Measurements from ENCODE around the gene GATA3. TPM values are rescaled to one million over a fixed set of nuclear protein-coding genes. Genes with fewer than 3 reads are reported as not detected.
A peak's percentile ranks its signal among the peaks of the same experiment; 100 is the strongest.

Gene GATA3
- total and polyA plus RNA-seq, 3 donors from 2014 or later, result 0.31 to 1.9 (median 0.50) TPM

DNA sequence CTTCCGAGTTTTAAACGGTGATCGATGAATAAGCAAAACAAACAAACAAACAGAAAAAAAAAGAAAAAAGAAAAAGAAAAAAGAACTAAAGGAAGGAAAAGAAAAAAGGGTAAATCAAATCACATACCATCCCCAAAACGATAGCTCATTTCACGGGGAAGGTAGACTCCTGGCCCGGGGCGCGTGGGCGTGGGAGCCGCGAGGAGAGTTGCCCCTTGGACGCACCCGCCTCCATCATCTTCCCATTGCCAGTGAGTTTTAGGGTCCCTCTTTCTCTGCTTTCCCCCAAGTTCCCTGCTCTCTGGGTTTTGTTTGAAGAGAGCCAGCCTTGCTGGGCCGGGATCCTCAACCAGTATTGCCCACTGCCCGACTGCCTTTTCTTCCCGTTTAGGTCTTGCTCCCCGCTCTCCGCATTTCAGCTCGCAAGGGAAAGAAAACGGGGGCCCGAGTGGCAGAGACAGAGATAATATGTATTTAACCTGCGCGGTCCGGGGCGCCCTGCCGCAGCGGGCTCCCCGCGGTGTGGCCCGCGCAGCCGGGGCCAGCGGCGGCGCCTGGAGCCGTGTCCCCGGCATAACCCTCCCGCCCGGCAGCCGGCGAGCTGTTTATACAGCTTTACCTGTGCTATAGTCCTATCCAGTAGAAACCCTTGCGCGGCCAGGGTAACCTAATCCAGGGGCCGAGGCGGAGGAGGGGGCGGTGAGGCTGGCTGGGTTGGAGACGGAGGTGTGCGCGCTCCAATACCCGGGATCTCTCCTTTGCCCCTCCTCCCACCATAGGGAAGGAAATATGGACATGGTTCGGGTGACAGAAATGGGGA, 5.2 kb upstream of the GATA3 start:
- TF ChIP-seq, protein P1, sequence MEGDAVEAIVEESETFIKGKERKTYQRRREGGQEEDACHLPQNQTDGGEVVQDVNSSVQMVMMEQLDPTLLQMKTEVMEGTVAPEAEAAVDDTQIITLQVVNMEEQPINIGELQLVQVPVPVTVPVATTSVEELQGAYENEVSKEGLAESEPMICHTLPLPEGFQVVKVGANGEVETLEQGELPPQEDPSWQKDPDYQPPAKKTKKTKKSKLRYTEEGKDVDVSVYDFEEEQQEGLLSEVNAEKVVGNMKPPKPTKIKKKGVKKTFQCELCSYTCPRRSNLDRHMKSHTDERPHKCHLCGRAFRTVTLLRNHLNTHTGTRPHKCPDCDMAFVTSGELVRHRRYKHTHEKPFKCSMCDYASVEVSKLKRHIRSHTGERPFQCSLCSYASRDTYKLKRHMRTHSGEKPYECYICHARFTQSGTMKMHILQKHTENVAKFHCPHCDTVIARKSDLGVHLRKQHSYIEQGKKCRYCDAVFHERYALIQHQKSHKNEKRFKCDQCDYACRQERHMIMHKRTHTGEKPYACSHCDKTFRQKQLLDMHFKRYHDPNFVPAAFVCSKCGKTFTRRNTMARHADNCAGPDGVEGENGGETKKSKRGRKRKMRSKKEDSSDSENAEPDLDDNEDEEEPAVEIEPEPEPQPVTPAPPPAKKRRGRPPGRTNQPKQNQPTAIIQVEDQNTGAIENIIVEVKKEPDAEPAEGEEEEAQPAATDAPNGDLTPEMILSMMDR (IDR thresholded peaks at IDR 0.05), result no peak
- no peak for TF ChIP-seq POLR2A (IDR thresholded peaks at IDR 0.05)
- Histone ChIP-seq H3K4me1 (peaks cover 31% of the 10 kb centered on the region), H3K27ac (no peak overlapping the region), H3K4me3 (peak overlapping the region in 1 of 2 donors; percentile 17), H3K9me3 (no peaks in the 10 kb centered on the region), H3K36me3 (ENCODE audit: low read depth, missing control alignments) (no peaks in the 10 kb centered on the region), H3K27me3 (peaks cover 2% of the 10 kb centered on the region)
- intact Hi-C loops (cut with DNase I; ENCODE audit: low total_unique reads), result loop anchor here (10.0 kb wide), 1 partner anchor 1184 kb away; no protein-coding TSS in a partner anchor
- 3 to 7% methylated on average over 47 to 51 of the region's 51 CpGs for WGBS, 2 donors
- DNase-seq, result no peak

DNA sequence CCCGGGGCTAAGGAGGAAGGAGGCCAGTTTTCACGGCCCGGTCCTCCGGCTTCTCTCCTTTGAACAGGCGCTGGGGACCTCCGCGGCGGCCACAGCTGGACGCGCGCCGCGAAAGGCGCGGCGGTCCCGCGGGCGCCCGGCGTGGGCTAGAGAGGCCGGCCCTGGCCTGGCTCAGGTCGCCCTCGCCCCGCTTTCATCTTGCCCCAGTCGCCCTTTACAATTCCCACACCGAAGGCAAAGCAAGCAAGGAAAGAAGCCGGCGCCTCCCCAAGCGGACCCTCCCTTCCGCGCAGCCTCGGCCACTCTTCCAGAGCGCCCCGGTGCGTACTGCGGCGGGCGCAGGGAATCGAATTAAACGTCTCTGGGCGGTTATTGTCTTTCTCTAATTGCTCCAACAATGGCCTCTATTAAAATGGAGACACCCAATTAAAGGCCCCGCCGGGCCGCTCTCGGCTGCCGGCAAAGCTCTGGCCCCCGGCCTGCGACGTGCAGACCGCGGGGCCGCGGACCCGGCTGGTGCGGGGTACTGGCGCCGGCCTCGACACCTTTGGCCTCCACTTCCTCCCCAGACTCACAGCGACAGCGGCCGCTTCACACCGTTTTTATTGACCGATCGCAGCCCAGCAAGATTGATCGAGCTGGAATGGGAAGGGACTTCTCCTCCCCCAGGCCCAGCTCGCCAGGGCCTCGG, 4.5 kb upstream of the GATA3 start:
- no peak for DNase-seq
- Histone ChIP-seq H3K4me1 (peaks cover 33% of the 10 kb centered on the region), H3K9me3 (no peaks in the 10 kb centered on the region), H3K36me3 (ENCODE audit: low read depth, missing control alignments) (no peaks in the 10 kb centered on the region), H3K4me3 (peak overlapping the region; percentile 17 to 24), H3K27ac (no peak overlapping the region), H3K27me3 (peaks cover 2% of the 10 kb centered on the region)
- intact Hi-C loops (cut with DNase I; ENCODE audit: low total_unique reads), result loop anchor here (10.0 kb wide), 1 partner anchor 1185 kb away; no protein-coding TSS in a partner anchor
- no peak for TF ChIP-seq POLR2A (IDR thresholded peaks at IDR 0.05)
- TF ChIP-seq, protein P1 (IDR thresholded peaks at IDR 0.05), result no peak
- WGBS, 2 donors, result 2% methylated on average over 44 to 66 of the region's 68 CpGs

DNA sequence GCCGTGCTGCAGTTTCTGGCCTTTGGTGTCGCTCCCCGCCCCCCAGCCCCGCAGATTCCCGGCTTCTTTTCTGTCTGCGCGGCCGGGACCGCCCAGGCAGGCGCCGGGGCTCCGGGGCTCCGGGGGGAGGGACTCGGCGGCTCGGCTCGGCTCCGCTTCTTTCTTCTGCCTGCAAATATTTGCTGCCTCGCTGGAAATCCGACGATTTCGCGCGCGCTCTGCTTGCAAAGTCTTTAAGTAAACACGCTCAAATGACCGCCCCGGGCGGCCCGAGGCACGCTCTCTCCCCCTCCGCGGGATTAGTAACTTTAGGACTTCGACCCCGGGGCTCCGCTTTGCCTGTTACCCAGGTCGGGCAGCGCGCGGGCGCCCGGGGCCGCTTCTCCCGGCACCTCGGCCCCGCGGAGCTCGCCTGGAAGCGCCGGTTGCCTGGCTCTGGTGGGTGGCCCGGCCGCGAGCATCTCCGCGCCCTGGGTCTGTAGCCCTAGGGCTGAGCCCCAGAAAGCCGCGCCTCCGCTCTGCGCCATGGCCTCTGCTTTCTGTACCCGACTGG, 3.9 kb upstream of the GATA3 start:
- peaks cover 27% of the 10 kb centered on the region for H3K4me1 ChIP-seq
- DNase-seq, result no peak
- H3K9me3 ChIP-seq, result no peaks in the 10 kb centered on the region
- intact Hi-C loops (cut with DNase I; ENCODE audit: low total_unique reads), result no loop called here
- WGBS, 2 donors, result 0 to 3% methylated on average over 29 to 56 of the region's 60 CpGs
- peak overlapping the region; percentile 17 to 24 for H3K4me3 ChIP-seq
- H3K36me3 ChIP-seq (ENCODE audit: low read depth, missing control alignments), result no peaks in the 10 kb centered on the region
- H3K27me3 ChIP-seq, result peaks cover 2% of the 10 kb centered on the region
- TF ChIP-seq, protein P1 (IDR thresholded peaks at IDR 0.05), result no peak
- no peak for TF ChIP-seq POLR2A (IDR thresholded peaks at IDR 0.05)
- H3K27ac ChIP-seq, result no peak overlapping the region

DNA sequence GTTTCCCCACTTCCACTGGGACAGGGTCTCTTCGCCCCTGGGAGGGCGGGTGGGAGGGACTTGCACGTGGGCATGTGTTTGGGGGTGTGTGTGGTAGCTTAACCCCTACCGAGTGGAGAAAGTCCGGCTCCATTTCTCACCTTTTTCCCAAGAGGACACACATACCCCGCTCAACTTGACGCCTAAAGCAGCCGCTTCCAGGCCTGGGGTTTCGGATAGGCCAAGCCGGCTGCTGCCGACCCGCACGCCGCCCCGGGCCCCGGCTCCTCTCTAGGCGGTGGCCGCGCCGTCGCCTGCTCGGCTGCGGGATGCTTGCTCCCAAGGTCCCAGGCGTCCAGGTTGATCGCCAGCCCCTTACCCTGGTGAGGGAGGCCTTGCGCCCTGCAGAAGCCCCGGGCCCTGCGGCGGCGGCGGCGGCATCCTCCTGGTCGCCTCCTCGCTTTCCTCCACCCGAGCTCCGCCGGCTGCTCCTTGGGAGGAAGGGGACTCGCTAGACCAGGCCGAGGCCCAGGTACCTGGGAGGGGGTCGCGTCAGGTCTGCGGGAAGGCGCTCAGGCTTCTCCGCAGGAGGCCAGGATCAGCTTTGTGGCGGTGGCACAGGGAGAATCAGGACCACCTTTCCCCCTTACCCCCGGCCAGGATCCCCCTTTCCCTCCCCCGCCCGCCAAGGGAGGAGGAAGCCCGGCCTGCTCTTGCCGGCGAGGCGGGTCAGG, 3.2 kb upstream of the GATA3 start:
- 6% methylated on average over 7 to 36 of the region's 52 CpGs for WGBS, 2 donors
- H3K9me3 ChIP-seq, result no peaks in the 10 kb centered on the region
- intact Hi-C loops (cut with DNase I; ENCODE audit: low total_unique reads), result no loop called here
- H3K36me3 ChIP-seq (ENCODE audit: low read depth, missing control alignments), result no peaks in the 10 kb centered on the region
- no peak for TF ChIP-seq POLR2A (IDR thresholded peaks at IDR 0.05)
- TF ChIP-seq, protein P1 (IDR thresholded peaks at IDR 0.05), result no peak
- H3K4me1 ChIP-seq, result peaks cover 25% of the 10 kb centered on the region
- H3K27me3 ChIP-seq, result peaks cover 2% of the 10 kb centered on the region
- peak overlapping the region; percentile 17 to 24 for H3K4me3 ChIP-seq
- no peak overlapping the region for H3K27ac ChIP-seq
- no peak for DNase-seq

All from testis (tissue), 3 donors.